HepG2 (cell line): ENCODE data around the gene MRPL28. TPM values are rescaled to one million over a fixed set of nuclear protein-coding genes. Genes with fewer than 3 reads are reported as not detected.

ENCODE experiments used
- BCL6 ChIP-seq: IDR thresholded peaks from 2 replicates; pipeline ENCODE4 v1.6.1; 2016; ENCODE audit warnings: missing genetic modification reagents, missing compliant biosample characterization
- CCAR2 ChIP-seq: fragments of 200-400 bp; formaldehyde crosslinking; optimal IDR thresholded peaks from 2 replicates; pipeline ENCODE3; 2018; ENCODE audit warnings: low read depth, mild to moderate bottlenecking, low read length, moderate library complexity
- CENPX ChIP-seq: sonication (generic); formaldehyde crosslinking; IDR thresholded peaks from 2 replicates; pipeline ENCODE4 v1.9.0; 2021; ENCODE audit warnings: mild to moderate bottlenecking, missing genetic modification reagents, moderate library complexity
- DPF2 ChIP-seq: sonication (generic); formaldehyde crosslinking; IDR thresholded peaks from 2 replicates; pipeline ENCODE4 v1.4.0; 2020; ENCODE audit warnings: mild to moderate bottlenecking, low read depth, missing genetic modification reagents, borderline replicate concordance
- EED ChIP-seq: sonication (generic); formaldehyde crosslinking; IDR thresholded peaks from 2 replicates; pipeline ENCODE4 v1.5.0; 2020; ENCODE audit warnings: mild to moderate bottlenecking, missing genetic modification reagents
- ELK4 ChIP-seq: sonication (generic); formaldehyde crosslinking; IDR thresholded peaks from 2 replicates; pipeline ENCODE4 v1.9.0; 2021; ENCODE audit warnings: missing genetic modification reagents, borderline replicate concordance
- GFI1 ChIP-seq: sonication (generic); formaldehyde crosslinking; IDR thresholded peaks from 2 replicates; pipeline ENCODE4 v1.5.0; 2020; ENCODE audit warnings: missing genetic modification reagents, mild to moderate bottlenecking, borderline replicate concordance
- HOXA5 ChIP-seq: sonication (generic); formaldehyde crosslinking; IDR thresholded peaks from 2 replicates; pipeline ENCODE4 v1.4.0; 2020; ENCODE audit warnings: missing genetic modification reagents
- KAT8 ChIP-seq: IDR thresholded peaks from 2 replicates; pipeline ENCODE4 v1.6.1; 2016; ENCODE audit warnings: missing genetic modification reagents, missing compliant biosample characterization
- KLF11 ChIP-seq: IDR thresholded peaks from 2 replicates; pipeline ENCODE4 v1.6.1; 2016; ENCODE audit warnings: missing compliant biosample characterization
- LBX2 ChIP-seq: sonication (generic); formaldehyde crosslinking; IDR thresholded peaks from 2 replicates; pipeline ENCODE4 v1.5.0; 2020; ENCODE audit warnings: missing genetic modification reagents, mild to moderate bottlenecking, borderline replicate concordance
- LRRFIP1 ChIP-seq: sonication (generic); formaldehyde crosslinking; conservative IDR thresholded peaks from 2 replicates; pipeline ENCODE4 v1.4.0; 2020; ENCODE audit warnings: missing genetic modification reagents
- MXD1 ChIP-seq: sonication (generic); formaldehyde crosslinking; IDR thresholded peaks from 2 replicates; pipeline ENCODE4 v1.4.0; 2020; ENCODE audit warnings: mild to moderate bottlenecking, missing genetic modification reagents
- NFATC3 ChIP-seq: sonication (generic); formaldehyde crosslinking; IDR thresholded peaks from 2 replicates; pipeline ENCODE4 v1.5.1; 2020; ENCODE audit warnings: mild to moderate bottlenecking, missing genetic modification reagents
- NFRKB ChIP-seq: fragments of 450-650 bp; IDR thresholded peaks from 2 replicates; pipeline ENCODE4 v1.6.1; 2017
- RELA ChIP-seq: sonication (generic); formaldehyde crosslinking; IDR thresholded peaks from 2 replicates; pipeline ENCODE4 v1.4.0; 2020; ENCODE audit warnings: missing genetic modification reagents
- TSC22D2 ChIP-seq: sonication (generic); formaldehyde crosslinking; IDR thresholded peaks from 2 replicates; pipeline ENCODE4 v1.5.1; 2020; ENCODE audit warnings: missing genetic modification reagents, mild to moderate bottlenecking, borderline replicate concordance
- ZBTB39 ChIP-seq: sonication (generic); formaldehyde crosslinking; IDR thresholded peaks from 2 replicates; pipeline ENCODE4 v1.5.0; 2020; ENCODE audit warnings: missing genetic modification reagents
- ZKSCAN5 ChIP-seq: sonication (generic); formaldehyde crosslinking; IDR thresholded peaks from 2 replicates; pipeline ENCODE4 v1.5.1; 2020; ENCODE audit warnings: mild to moderate bottlenecking, missing genetic modification reagents
- ZNF510 ChIP-seq: sonication (generic); formaldehyde crosslinking; IDR thresholded peaks from 2 replicates; pipeline ENCODE4 v1.4.0; 2020; ENCODE audit warnings: low read depth, mild to moderate bottlenecking, missing genetic modification reagents
- ZUFSP ChIP-seq: sonication (generic); formaldehyde crosslinking; IDR thresholded peaks from 2 replicates; pipeline ENCODE4 v1.9.0; 2021; ENCODE audit warnings: missing genetic modification reagents, mild to moderate bottlenecking, borderline replicate concordance
- polyA plus RNA-seq, 8 experiments: library from polyadenylated mRNA; depleted of rRNA in 3 of 8; stranded (reverse) in 7 of 8; unstranded in 1 of 8; fragments of >200 nt; fragmentation: Illumina TruSeq in 4 of 8; extraction: Trizol in 4 of 8; gene quantifications; 2 replicates each; pipeline versions ENCODE4 v1.2.1 to v1.2.3, GENCODE V29; 2011 to 2016; ENCODE audit warnings: low read depth in 4 of 8, missing spikeins in 1 of 8, mixed read lengths in 1 of 8; ENCODE audit not compliant: insufficient read depth in 1 of 8
- total RNA-seq, 5 experiments: library from RNA; depleted of rRNA; stranded (reverse); fragments of >200 nt; fragmentation: Illumina TruSeq; extraction: Trizol; gene quantifications; 2 replicates each; pipeline ENCODE4 v1.2.3, GENCODE V29; 2016; ENCODE audit warnings: low read depth in 1 of 5

Gene MRPL28
- total and polyA plus RNA-seq, 2 of the 13 experiments (the other 11 are each of a cell fraction or from before 2014, with no cell fraction given) = 114 to 135 TPM

GRCh38 chr16:342455-343213 is 27.7 kb downstream of the MRPL28 start (continued):
- TF ChIP-seq LRRFIP1 (0 out of 2 replicates have a peak, but pooled peaks have one; percentile 60), NFRKB (no peak), CENPX (no peak), NFATC3 (CRISPR knock-in tag) (no peak), BCL6 (CRISPR knock-in tag) (no peak; the same call in 1 of the 2 replicates), KAT8 (CRISPR knock-in tag) (no peak), ZKSCAN5 (CRISPR knock-in tag) (no peak), TSC22D2 (CRISPR knock-in tag) (no peak), MXD1 (CRISPR knock-in tag) (peak; percentile 81; the same call in 1 of the 2 replicates), EED (CRISPR knock-in tag) (no peak), ZUFSP (no peak), LBX2 (no peak), KLF11 (CRISPR knock-in tag) (no peak), DPF2 (CRISPR knock-in tag) (peak; percentile 77; the same call in 1 of the 2 replicates), ELK4 (no peak), GFI1 (CRISPR knock-in tag) (no peak), CCAR2 (no peak), RELA (CRISPR knock-in tag) (no peak), HOXA5 (CRISPR knock-in tag) (peak; percentile 73; the same call in 1 of the 2 replicates), ZBTB39 (0 out of 2 replicates have a peak, but pooled peaks have one; percentile 40), ZNF510 (CRISPR knock-in tag) (no peak)
